HG03442 (cell line): Measurements from ENCODE around the gene CYTH1.

ENCODE experiments used
- ATAC-seq: cut with Tn5 transposase; IDR thresholded peaks from one replicate; pipeline ENCODE4 v1.9.1; 2021; ENCODE audit warnings: mild to moderate bottlenecking, moderate library complexity; ENCODE audit not compliant: unreplicated experiment

Gene CYTH1

GRCh38 chr17:78628547-78629435, 153.3 kb downstream of the CYTH1 start:
- ATAC-seq, result no peak

GRCh38 chr17:78624324-78625151, 157.5 kb downstream of the CYTH1 start:
- ATAC-seq, result no peak
